GM23338 (cell line): ENCODE data around the gene C20orf173. TPM values are rescaled to one million over a fixed set of nuclear protein-coding genes. Genes with fewer than 3 reads are reported as not detected.

Experiments used
- ATAC-seq: fragments of 200-7000 bp; cut with Tn5 transposase; 3 replicates; pipeline ENCODE4 v1.9.1; 2020
- DNase-seq: peaks from one replicate; pipeline ENCODE4 v3.0.0-alpha.2; 2015; ENCODE audit warnings: low spot score
- H2AFZ ChIP-seq: fragments of 200-600 bp; sonication (generic); 2 replicates; pipeline ENCODE4 v1.8.0; 2016; ENCODE audit warnings: antibody characterized with exemption, mild to moderate bottlenecking, moderate library complexity
- H3F3A ChIP-seq: fragments of 200-600 bp; sonication (generic); replicated peaks from 2 replicates; pipeline ENCODE4 v1.8.0; 2017; ENCODE audit warnings: antibody characterized with exemption, mixed run types, low read depth
- H3K27ac ChIP-seq: fragments of 200-600 bp; sonication (generic); 2 replicates; pipeline ENCODE4 v1.6.1; 2016; ENCODE audit warnings: low read depth
- H3K27me3 ChIP-seq: fragments of 200-600 bp; sonication (generic); 2 replicates; pipeline ENCODE4 v1.8.0; 2016; ENCODE audit warnings: mild to moderate bottlenecking, mixed run types, moderate library complexity; ENCODE audit not compliant: insufficient read depth
- H3K36me3 ChIP-seq: fragments of 200-600 bp; sonication (generic); 2 replicates; pipeline ENCODE4 v1.8.0; 2016; ENCODE audit warnings: mild to moderate bottlenecking; ENCODE audit not compliant: insufficient read depth
- H3K4me1 ChIP-seq: fragments of 200-600 bp; sonication (generic); 2 replicates; pipeline ENCODE4 v1.8.0; 2016; ENCODE audit warnings: mild to moderate bottlenecking, moderate library complexity; ENCODE audit not compliant: insufficient read depth
- H3K4me2 ChIP-seq: fragments of 200-600 bp; sonication (generic); 2 replicates; pipeline ENCODE4 v1.7.1; 2017; ENCODE audit warnings: mixed run types
- H3K4me3 ChIP-seq: fragments of 200-600 bp; sonication (generic); 2 replicates; pipeline ENCODE4 v1.6.1; 2016; ENCODE audit warnings: mixed run types
- H3K79me2 ChIP-seq: fragments of 200-600 bp; sonication (generic); replicated peaks from 2 replicates; pipeline ENCODE4 v1.8.0; 2017; ENCODE audit warnings: mild to moderate bottlenecking; ENCODE audit not compliant: insufficient read depth
- H3K9me2 ChIP-seq: fragments of 200-600 bp; sonication (generic); 2 replicates; pipeline ENCODE4 v1.8.0; 2017; ENCODE audit not compliant: insufficient read depth
- H4K20me1 ChIP-seq: fragments of 200-600 bp; sonication (generic); replicated peaks from 2 replicates; pipeline ENCODE4 v1.8.0; 2017; ENCODE audit warnings: mild to moderate bottlenecking; ENCODE audit not compliant: insufficient read depth
- H3K27ac Mint-ChIP-seq: 2 replicates; pipeline ENCODE4 v1.8.0; 2020; ENCODE audit warnings: inconsistent platforms, mild to moderate bottlenecking, moderate library complexity, mixed read lengths
- H3K27me3 Mint-ChIP-seq: 3 replicates; pipeline ENCODE4 v1.8.0; 2022; ENCODE audit warnings: low read depth, mild to moderate bottlenecking, moderate library complexity, mixed read lengths, inconsistent platforms; ENCODE audit not compliant: insufficient read depth, poor library complexity
- H3K36me3 Mint-ChIP-seq: 3 replicates; pipeline ENCODE4 v1.8.0; 2021; ENCODE audit warnings: low read depth, mild to moderate bottlenecking, inconsistent platforms, moderate library complexity, mixed read lengths
- H3K4me1 Mint-ChIP-seq: 3 replicates; pipeline ENCODE4 v1.8.0; 2020; ENCODE audit warnings: mild to moderate bottlenecking, inconsistent platforms, mixed read lengths
- H3K4me3 Mint-ChIP-seq: 3 replicates; pipeline ENCODE4 v1.8.0; 2021; ENCODE audit warnings: moderate library complexity, mild to moderate bottlenecking, inconsistent platforms, mixed read lengths
- H3K9me3 Mint-ChIP-seq: 3 replicates; pipeline ENCODE4 v1.8.0; 2020; ENCODE audit warnings: moderate library complexity, mild to moderate bottlenecking, inconsistent platforms, mixed read lengths
- CREB1 ChIP-seq: fragments of 250-450 bp; sonication (Bioruptor Pico); IDR thresholded peaks from 2 replicates; pipeline ENCODE4 v1.5.0; 2020; ENCODE audit warnings: low read depth, mild to moderate bottlenecking, moderate library complexity
- EZH2 ChIP-seq: fragments of 200-600 bp; sonication (generic); IDR thresholded peaks from one replicate; pipeline ENCODE4 v1.8.0; 2017; ENCODE audit warnings: antibody characterized with exemption, mild to moderate bottlenecking, low read depth; ENCODE audit not compliant: unreplicated experiment
- EZH2phosphoT487 ChIP-seq: fragments of 200-600 bp; sonication (generic); IDR thresholded peaks from one replicate; pipeline ENCODE4 v1.8.1; 2018; ENCODE audit warnings: antibody characterized with exemption; ENCODE audit not compliant: unreplicated experiment
- JUNB ChIP-seq: IDR thresholded peaks from one replicate; pipeline ENCODE4 v1.6.1; 2016; ENCODE audit warnings: antibody characterized with exemption; ENCODE audit not compliant: unreplicated experiment
- NANOG ChIP-seq: IDR thresholded peaks from 2 replicates; pipeline ENCODE4 v1.6.1; 2016; ENCODE audit warnings: antibody characterized with exemption, borderline replicate concordance
- POLR2AphosphoS5 ChIP-seq: IDR thresholded peaks from 2 replicates; pipeline ENCODE4 v1.6.1; 2016; ENCODE audit warnings: antibody characterized with exemption, low read depth
- STAT1 ChIP-seq: IDR thresholded peaks from one replicate; pipeline ENCODE4 v1.6.1; 2016; ENCODE audit warnings: antibody characterized with exemption; ENCODE audit not compliant: unreplicated experiment
- ZNF331 ChIP-seq: fragments of 250-450 bp; sonication (Bioruptor Pico); IDR thresholded peaks from 2 replicates; pipeline ENCODE4 v1.5.0; 2020; ENCODE audit warnings: low read depth, mild to moderate bottlenecking, moderate library complexity
- polyA plus RNA-seq: library from polyadenylated mRNA; unstranded; fragments of >200 nt; fragmentation: Nextera tagmentation; extraction: Ambion mirVana; gene quantifications from 2 replicates; pipeline ENCODE4 v1.2.1, GENCODE V29; 2016
- total RNA-seq: library from RNA; depleted of rRNA; stranded (reverse); fragments of >200 nt; shearing (Covaris generic); gene quantifications from 2 replicates; pipeline ENCODE4 v1.2.3, GENCODE V29; 2014
- TF ChIP-seq, protein P1 (sequence below), 2 experiments: fragments of 200-600 bp in 1 of 2; sonication (generic) in 1 of 2; conservative IDR thresholded peaks; 2 replicates each; pipeline versions ENCODE4 v1.5.1 to v1.6.1; 2016 to 2017; ENCODE audit warnings: antibody characterized with exemption in 2 of 2, low read depth in 2 of 2, mild to moderate bottlenecking in 2 of 2, moderate library complexity in 1 of 2
- TF ChIP-seq, protein P2 (sequence below): IDR thresholded peaks from 2 replicates; pipeline ENCODE4 v1.6.1; 2016; ENCODE audit warnings: antibody characterized with exemption
- TF ChIP-seq, protein P3 (sequence below): fragments of 250-450 bp; sonication (Bioruptor Pico); IDR thresholded peaks from 2 replicates; pipeline ENCODE4 v1.5.0; 2020; ENCODE audit warnings: mild to moderate bottlenecking, moderate library complexity

C20orf173 gene
- total and polyA plus RNA-seq, 2 experiments from 2014 or later: not detected

DNA sequence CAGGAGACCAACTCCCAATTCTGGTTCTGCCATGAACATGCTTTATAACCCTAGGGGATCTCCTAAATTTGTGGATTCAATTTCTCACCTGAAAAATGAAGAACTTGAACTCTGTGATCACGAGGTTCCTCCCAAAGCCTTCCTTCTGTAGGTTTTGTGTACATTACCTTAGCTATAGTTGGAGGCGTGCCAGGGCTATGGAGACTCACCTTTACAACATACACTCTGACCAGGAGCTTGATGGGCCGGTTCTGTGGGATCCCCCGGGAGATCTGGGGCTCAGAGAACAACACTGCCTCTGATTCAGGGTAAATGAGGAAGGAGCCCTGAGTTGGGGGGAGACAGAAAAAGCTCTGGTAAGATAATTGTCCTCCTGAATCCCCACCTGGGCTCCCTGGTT lies 46.5 kb upstream of the C20orf173 start:
- Mint-ChIP-seq H3K36me3 (peaks cover 8% of the 10 kb centered on the region), H3K27me3 (peaks cover 2% of the 10 kb centered on the region), H3K4me3 (no peak overlapping the region), H3K9me3 (peaks cover 16% of the 10 kb centered on the region), H3K27ac (no peak overlapping the region), H3K4me1 (no peaks in the 10 kb centered on the region)
- H3K4me3 ChIP-seq: no peak overlapping the region
- H3K9me2 ChIP-seq: no peaks in the 10 kb centered on the region
- H2AFZ ChIP-seq: no peak overlapping the region
- no peaks in the 10 kb centered on the region for H3K27me3 ChIP-seq
- TF ChIP-seq, protein P1, sequence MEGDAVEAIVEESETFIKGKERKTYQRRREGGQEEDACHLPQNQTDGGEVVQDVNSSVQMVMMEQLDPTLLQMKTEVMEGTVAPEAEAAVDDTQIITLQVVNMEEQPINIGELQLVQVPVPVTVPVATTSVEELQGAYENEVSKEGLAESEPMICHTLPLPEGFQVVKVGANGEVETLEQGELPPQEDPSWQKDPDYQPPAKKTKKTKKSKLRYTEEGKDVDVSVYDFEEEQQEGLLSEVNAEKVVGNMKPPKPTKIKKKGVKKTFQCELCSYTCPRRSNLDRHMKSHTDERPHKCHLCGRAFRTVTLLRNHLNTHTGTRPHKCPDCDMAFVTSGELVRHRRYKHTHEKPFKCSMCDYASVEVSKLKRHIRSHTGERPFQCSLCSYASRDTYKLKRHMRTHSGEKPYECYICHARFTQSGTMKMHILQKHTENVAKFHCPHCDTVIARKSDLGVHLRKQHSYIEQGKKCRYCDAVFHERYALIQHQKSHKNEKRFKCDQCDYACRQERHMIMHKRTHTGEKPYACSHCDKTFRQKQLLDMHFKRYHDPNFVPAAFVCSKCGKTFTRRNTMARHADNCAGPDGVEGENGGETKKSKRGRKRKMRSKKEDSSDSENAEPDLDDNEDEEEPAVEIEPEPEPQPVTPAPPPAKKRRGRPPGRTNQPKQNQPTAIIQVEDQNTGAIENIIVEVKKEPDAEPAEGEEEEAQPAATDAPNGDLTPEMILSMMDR (conservative IDR thresholded peaks at IDR 0.05; ENCODE audit: low read depth in 2 of 2): no peak
- no peak for TF ChIP-seq NANOG
- TF ChIP-seq, protein P2, sequence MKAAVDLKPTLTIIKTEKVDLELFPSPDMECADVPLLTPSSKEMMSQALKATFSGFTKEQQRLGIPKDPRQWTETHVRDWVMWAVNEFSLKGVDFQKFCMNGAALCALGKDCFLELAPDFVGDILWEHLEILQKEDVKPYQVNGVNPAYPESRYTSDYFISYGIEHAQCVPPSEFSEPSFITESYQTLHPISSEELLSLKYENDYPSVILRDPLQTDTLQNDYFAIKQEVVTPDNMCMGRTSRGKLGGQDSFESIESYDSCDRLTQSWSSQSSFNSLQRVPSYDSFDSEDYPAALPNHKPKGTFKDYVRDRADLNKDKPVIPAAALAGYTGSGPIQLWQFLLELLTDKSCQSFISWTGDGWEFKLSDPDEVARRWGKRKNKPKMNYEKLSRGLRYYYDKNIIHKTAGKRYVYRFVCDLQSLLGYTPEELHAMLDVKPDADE: no peak
- no peak for TF ChIP-seq EZH2
- no peak for TF ChIP-seq CREB1 (CRISPR knock-in tag)
- TF ChIP-seq POLR2AphosphoS5: no peak
- no peak for TF ChIP-seq STAT1
- no peak for TF ChIP-seq EZH2phosphoT487
- no peak for TF ChIP-seq JUNB
- no peaks in the 10 kb centered on the region for H3K4me1 ChIP-seq
- H3K27ac ChIP-seq: no peak overlapping the region
- DNase-seq (no peak), ATAC-seq (no peak)
- no peaks in the 10 kb centered on the region for H3K36me3 ChIP-seq
- H3F3A ChIP-seq: no peaks in the 10 kb centered on the region
- H4K20me1 ChIP-seq: no peaks in the 10 kb centered on the region
- no peak overlapping the region for H3K4me2 ChIP-seq
- no peaks in the 10 kb centered on the region for H3K79me2 ChIP-seq

DNA sequence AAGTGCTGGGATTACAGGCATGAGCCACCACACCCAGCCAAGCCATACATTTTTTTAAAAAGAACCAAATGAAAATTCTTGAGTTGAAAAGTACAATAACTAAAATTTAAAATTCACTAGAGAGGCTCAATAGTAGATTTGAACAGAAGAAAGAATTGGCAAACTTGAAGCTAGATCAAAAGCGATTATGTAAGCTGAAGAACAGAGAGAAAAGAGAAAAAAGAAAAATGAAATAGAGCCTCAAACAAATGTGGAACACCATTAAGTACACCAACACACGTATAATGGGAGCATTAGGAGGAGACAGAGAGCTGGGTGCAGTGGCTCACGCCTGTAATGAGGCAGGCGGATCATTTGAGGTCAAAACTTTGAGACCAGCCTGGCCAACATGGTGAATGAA lies 43.4 kb upstream of the C20orf173 start:
- no peaks in the 10 kb centered on the region for H4K20me1 ChIP-seq
- no peaks in the 10 kb centered on the region for H3K79me2 ChIP-seq
- no peak for ATAC-seq
- Mint-ChIP-seq H3K4me3 (no peak overlapping the region), H3K27me3 (peaks cover 2% of the 10 kb centered on the region), H3K9me3 (peaks cover 16% of the 10 kb centered on the region), H3K36me3 (peaks cover 8% of the 10 kb centered on the region), H3K4me1 (no peaks in the 10 kb centered on the region; the same call in 2 of the 3 replicates), H3K27ac (no peak overlapping the region)
- H3K27me3 ChIP-seq: no peaks in the 10 kb centered on the region
- H3K9me2 ChIP-seq: no peaks in the 10 kb centered on the region
- no peak overlapping the region for H3K27ac ChIP-seq
- no peak overlapping the region for H2AFZ ChIP-seq
- H3F3A ChIP-seq: no peaks in the 10 kb centered on the region
- H3K4me1 ChIP-seq: no peaks in the 10 kb centered on the region
- H3K36me3 ChIP-seq: no peaks in the 10 kb centered on the region
- H3K4me3 ChIP-seq: no peak overlapping the region
- DNase-seq: peak; percentile 32
- H3K4me2 ChIP-seq: no peak overlapping the region
- TF ChIP-seq, protein P2: no peak
- TF ChIP-seq CREB1 (CRISPR knock-in tag) (no peak), EZH2phosphoT487 (no peak), POLR2AphosphoS5 (no peak), ZNF331 (no peak), STAT1 (no peak), EZH2 (no peak)
- TF ChIP-seq, protein P3, sequence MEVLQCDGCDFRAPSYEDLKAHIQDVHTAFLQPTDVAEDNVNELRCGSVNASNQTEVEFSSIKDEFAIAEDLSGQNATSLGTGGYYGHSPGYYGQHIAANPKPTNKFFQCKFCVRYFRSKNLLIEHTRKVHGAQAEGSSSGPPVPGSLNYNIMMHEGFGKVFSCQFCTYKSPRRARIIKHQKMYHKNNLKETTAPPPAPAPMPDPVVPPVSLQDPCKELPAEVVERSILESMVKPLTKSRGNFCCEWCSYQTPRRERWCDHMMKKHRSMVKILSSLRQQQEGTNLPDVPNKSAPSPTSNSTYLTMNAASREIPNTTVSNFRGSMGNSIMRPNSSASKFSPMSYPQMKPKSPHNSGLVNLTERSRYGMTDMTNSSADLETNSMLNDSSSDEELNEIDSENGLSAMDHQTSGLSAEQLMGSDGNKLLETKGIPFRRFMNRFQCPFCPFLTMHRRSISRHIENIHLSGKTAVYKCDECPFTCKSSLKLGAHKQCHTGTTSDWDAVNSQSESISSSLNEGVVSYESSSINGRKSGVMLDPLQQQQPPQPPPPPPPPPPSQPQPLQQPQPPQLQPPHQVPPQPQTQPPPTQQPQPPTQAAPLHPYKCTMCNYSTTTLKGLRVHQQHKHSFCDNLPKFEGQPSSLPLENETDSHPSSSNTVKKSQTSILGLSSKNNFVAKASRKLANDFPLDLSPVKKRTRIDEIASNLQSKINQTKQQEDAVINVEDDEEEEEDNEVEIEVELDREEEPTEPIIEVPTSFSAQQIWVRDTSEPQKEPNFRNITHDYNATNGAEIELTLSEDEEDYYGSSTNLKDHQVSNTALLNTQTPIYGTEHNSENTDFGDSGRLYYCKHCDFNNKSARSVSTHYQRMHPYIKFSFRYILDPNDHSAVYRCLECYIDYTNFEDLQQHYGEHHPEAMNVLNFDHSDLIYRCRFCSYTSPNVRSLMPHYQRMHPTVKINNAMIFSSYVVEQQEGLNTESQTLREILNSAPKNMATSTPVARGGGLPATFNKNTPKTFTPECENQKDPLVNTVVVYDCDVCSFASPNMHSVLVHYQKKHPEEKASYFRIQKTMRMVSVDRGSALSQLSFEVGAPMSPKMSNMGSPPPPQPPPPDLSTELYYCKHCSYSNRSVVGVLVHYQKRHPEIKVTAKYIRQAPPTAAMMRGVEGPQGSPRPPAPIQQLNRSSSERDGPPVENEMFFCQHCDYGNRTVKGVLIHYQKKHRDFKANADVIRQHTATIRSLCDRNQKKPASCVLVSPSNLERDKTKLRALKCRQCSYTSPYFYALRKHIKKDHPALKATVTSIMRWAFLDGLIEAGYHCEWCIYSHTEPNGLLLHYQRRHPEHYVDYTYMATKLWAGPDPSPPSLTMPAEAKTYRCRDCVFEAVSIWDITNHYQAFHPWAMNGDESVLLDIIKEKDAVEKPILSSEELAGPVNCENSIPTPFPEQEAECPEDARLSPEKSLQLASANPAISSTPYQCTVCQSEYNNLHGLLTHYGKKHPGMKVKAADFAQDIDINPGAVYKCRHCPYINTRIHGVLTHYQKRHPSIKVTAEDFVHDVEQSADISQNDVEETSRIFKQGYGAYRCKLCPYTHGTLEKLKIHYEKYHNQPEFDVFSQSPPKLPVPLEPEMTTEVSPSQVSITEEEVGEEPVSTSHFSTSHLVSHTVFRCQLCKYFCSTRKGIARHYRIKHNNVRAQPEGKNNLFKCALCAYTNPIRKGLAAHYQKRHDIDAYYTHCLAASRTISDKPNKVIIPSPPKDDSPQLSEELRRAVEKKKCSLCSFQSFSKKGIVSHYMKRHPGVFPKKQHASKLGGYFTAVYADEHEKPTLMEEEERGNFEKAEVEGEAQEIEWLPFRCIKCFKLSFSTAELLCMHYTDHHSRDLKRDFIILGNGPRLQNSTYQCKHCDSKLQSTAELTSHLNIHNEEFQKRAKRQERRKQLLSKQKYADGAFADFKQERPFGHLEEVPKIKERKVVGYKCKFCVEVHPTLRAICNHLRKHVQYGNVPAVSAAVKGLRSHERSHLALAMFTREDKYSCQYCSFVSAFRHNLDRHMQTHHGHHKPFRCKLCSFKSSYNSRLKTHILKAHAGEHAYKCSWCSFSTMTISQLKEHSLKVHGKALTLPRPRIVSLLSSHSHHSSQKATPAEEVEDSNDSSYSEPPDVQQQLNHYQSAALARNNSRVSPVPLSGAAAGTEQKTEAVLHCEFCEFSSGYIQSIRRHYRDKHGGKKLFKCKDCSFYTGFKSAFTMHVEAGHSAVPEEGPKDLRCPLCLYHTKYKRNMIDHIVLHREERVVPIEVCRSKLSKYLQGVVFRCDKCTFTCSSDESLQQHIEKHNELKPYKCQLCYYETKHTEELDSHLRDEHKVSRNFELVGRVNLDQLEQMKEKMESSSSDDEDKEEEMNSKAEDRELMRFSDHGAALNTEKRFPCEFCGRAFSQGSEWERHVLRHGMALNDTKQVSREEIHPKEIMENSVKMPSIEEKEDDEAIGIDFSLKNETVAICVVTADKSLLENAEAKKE (CRISPR knock-in tag): no peak
